Measurements from ENCODE around the gene SLC7A1. TPM values are rescaled to one million over a fixed set of nuclear protein-coding genes. Genes with fewer than 3 reads are reported as not detected.

SLC7A1 gene
- total RNA-seq, 3 donors from 2014 or later (not counting 1 experiment from before 2014, with no cell fraction given) = 8.7 to 12.6 (median 10.2) TPM

- Mint-ChIP-seq H3K4me3 (no peak overlapping the region), H3K36me3 (no peaks in the 10 kb centered on the region), H3K27ac (no peak overlapping the region), H3K4me1 (peaks cover 0 to 8% of the 10 kb centered on the region in 2 donors), H3K9me3 (no peaks in the 10 kb centered on the region), H3K27me3 (ENCODE audit: low read depth in 2 of 2) (no peaks in the 10 kb centered on the region)
- Histone ChIP-seq H3K4me1 (ENCODE audit: control insufficient read depth, insufficient read depth, low read length) (no peaks in the 10 kb centered on the region), H3K27me3 (ENCODE audit: control insufficient read depth, insufficient read depth, low read length) (no peaks in the 10 kb centered on the region), H3K9me3 (ENCODE audit: control insufficient read depth, insufficient read depth, low read length) (no peaks in the 10 kb centered on the region), H3K27ac (ENCODE audit: low read length) (no peak overlapping the region), H3K36me3 (ENCODE audit: control insufficient read depth, insufficient read depth, low read length) (peaks cover 4% of the 10 kb centered on the region), H3K4me3 (ENCODE audit: low read length) (no peak overlapping the region)
- intact Hi-C loops (cut with micrococcal nuclease) = no loop called here
- 99% methylated on average over 9 of the region's 12 CpGs for WGBS (ENCODE audit: insufficient coverage)
- no peak for ATAC-seq
- TF ChIP-seq CTCF (IDR thresholded peaks at IDR 0.05) = no peak
- DNase-seq = no peak
Observed at GRCh38 chr13:29511106-29511796, 84.2 kb downstream of the SLC7A1 start.

- no peaks in the 10 kb centered on the region for H3K9me3 Mint-ChIP-seq
- peaks cover 4% of the 10 kb centered on the region for H3K36me3 ChIP-seq (ENCODE audit: control insufficient read depth, insufficient read depth, low read length)
- DNase-seq (no peak), ATAC-seq (no peak)
- no peaks in the 10 kb centered on the region for H3K27me3 ChIP-seq (ENCODE audit: control insufficient read depth, insufficient read depth, low read length)
- no peak overlapping the region for H3K4me3 ChIP-seq (ENCODE audit: low read length)
- no peak for TF ChIP-seq CTCF (IDR thresholded peaks at IDR 0.05)
- no peak overlapping the region for H3K27ac ChIP-seq (ENCODE audit: low read length)
- intact Hi-C loops (cut with micrococcal nuclease) = no loop called here
- no peaks in the 10 kb centered on the region for H3K9me3 ChIP-seq (ENCODE audit: control insufficient read depth, insufficient read depth, low read length)
- H3K4me3 Mint-ChIP-seq = no peak overlapping the region
- no peaks in the 10 kb centered on the region for H3K27me3 Mint-ChIP-seq (ENCODE audit: low read depth in 2 of 2)
- H3K4me1 ChIP-seq (ENCODE audit: control insufficient read depth, insufficient read depth, low read length) = no peaks in the 10 kb centered on the region
- 96% methylated on average over 10 of the region's 10 CpGs for WGBS (ENCODE audit: insufficient coverage)
- no peak overlapping the region for H3K27ac Mint-ChIP-seq
- H3K4me1 Mint-ChIP-seq = peaks cover 0 to 8% of the 10 kb centered on the region in 2 donors
- H3K36me3 Mint-ChIP-seq = no peaks in the 10 kb centered on the region
Observed at GRCh38 chr13:29510651-29511084, 84.8 kb downstream of the SLC7A1 start.

GRCh38 chr13:29509999-29510589, 85.4 kb downstream of the SLC7A1 start:
- no peak overlapping the region for H3K27ac Mint-ChIP-seq

More at GRCh38 chr13:29509999-29510589, 85.4 kb downstream of the SLC7A1 start:
- no peaks in the 10 kb centered on the region for H3K27me3 ChIP-seq (ENCODE audit: control insufficient read depth, insufficient read depth, low read length)
- H3K4me3 ChIP-seq (ENCODE audit: low read length) = no peak overlapping the region
- H3K9me3 Mint-ChIP-seq = no peaks in the 10 kb centered on the region
- WGBS (ENCODE audit: insufficient coverage) = 98% methylated on average over 14 of the region's 14 CpGs
- DNase-seq (no peak), ATAC-seq (no peak)
- H3K27ac ChIP-seq (ENCODE audit: low read length) = no peak overlapping the region
- no peaks in the 10 kb centered on the region for H3K36me3 Mint-ChIP-seq
- H3K4me1 Mint-ChIP-seq = peaks cover 0 to 8% of the 10 kb centered on the region in 2 donors
- intact Hi-C loops (cut with micrococcal nuclease) = no loop called here
- no peak overlapping the region for H3K4me3 Mint-ChIP-seq
- TF ChIP-seq CTCF (IDR thresholded peaks at IDR 0.05) = no peak
- peaks cover 2% of the 10 kb centered on the region for H3K36me3 ChIP-seq (ENCODE audit: control insufficient read depth, insufficient read depth, low read length)
- no peaks in the 10 kb centered on the region for H3K9me3 ChIP-seq (ENCODE audit: control insufficient read depth, insufficient read depth, low read length)
- H3K4me1 ChIP-seq (ENCODE audit: control insufficient read depth, insufficient read depth, low read length) = no peaks in the 10 kb centered on the region
- peaks cover 0 to 3% of the 10 kb centered on the region in 2 donors for H3K27me3 Mint-ChIP-seq (ENCODE audit: low read depth in 2 of 2)
